ENCODE measurements around the gene BCOR.

BCOR gene

DNA sequence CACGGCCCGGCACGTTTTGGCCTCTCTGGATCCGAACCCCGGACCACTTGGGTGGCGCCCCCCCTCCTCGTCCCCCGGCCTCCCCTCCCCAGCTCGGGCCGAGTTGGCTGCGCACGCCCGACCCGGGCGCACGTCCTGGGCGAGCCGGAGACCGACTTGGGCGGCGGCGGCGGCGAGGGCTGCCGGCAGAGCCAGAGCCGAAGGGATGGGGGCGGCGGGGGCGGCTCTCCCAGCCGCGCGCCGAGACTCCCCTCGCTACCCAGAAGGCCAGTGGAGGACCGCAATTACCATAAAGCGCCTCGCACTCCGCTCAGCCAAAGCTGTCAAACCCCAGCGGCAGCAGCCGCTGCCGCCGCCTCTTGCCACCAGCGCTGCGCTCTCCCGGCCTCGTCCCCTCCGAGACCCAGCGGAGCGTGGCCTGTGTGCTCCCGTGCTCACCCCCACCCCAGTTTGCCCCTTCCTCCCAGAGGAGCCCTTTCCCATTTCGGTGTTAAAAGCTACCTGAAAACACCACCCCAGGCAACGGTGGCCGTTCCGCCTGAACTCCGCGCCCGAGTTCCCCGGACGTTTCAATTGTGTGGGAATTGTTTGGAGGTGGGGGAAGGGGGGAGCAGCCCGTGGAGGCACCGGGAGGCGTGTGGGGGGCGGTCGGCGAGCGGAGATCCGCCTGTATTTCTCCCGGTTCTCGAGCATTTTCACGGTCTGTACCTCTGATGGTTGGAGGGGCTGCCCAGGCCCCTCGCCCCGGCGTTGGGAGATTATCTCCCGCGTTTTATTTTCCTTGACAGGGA is 701 bp upstream of the BCOR start:
- peak; percentile 48 for DNase-seq (ENCODE audit: low spot score)

DNA sequence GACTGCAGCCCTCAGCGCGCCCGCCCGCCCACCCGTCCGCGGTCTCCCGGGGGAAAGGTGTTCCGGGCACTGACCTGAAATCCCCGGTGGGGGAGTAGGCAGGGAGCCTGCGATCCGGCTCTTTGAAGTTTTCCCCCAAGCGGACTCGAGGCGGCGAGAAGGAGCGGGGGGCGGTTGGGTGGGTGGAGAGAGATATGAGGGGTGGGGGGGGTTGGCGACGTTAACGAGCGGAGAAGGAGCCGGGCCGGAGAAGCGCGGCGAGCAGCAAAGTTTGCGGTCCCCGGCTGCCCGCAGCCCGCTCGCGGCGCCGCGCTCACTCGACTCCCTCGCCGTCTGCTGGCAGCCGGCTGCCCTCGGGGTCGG is 636 bp downstream of the BCOR start:
- DNase-seq (ENCODE audit: low spot score) = no peak

GRCh38 chrX:40096395-40097091 is 1.2 kb downstream of the BCOR start:
- no peak for DNase-seq (ENCODE audit: low spot score)

- DNase-seq (ENCODE audit: low spot score) = no peak
Measured at GRCh38 chrX:40095583-40096394, 2.0 kb downstream of the BCOR start.

DNA sequence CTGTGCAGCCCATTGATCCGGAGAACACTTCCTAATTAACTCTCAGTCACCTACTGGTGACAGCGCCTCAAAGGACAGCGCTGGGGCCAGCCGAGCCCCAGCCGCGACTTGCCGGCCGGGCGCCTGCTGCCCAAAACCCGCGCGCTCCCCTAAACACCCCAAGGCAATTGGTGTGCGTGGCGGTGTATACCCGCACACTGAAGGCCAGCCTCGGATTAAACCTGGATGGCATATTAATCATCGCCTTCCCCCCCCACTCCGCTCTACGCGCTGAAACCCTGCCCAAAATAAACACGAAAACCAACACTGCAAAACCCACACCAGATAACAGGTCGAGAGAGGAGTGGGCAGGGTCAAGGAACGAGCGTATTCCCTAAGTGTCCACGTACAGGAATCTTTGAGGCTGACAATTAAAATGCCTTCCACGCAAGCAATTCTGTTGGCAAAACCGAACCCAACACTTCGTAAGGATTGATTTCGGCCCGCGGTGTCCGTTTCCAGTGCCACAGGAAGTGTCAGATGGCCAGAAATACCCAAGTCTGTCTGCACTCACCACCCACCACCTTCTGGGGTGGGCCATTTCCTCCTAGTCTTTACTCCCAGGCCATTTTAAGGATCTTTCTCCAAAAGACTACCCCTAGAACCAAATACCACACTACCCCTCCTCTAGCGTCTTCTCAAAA is 2.7 kb downstream of the BCOR start:
- DNase-seq (ENCODE audit: low spot score) = no peak

- DNase-seq (ENCODE audit: low spot score) = no peak
Measured at GRCh38 chrX:40094041-40094899, 3.5 kb downstream of the BCOR start.

DNA sequence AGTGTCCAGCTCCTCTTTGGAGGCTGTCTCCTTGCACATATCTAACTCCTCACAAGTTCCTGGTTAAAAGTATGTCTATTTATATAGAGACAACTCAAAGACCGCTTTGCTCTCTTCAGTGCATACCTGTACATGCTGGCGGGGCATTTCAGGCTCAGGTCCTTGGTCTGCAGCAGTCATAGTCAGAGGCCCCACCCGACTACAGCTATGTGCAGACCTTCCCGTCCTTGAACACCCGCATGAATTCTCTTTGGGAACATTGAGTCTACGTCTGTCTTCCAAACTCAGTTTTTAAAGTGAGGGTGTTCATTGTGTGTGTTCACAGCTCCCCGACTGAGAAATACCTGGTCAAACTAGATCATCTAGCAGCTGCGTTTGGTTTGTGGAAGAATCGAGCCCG is 4.2 kb downstream of the BCOR start:
- no peak for DNase-seq (ENCODE audit: low spot score)

- DNase-seq (ENCODE audit: low spot score) = no peak
Measured at GRCh38 chrX:40092808-40093435, 4.8 kb downstream of the BCOR start.

DNA sequence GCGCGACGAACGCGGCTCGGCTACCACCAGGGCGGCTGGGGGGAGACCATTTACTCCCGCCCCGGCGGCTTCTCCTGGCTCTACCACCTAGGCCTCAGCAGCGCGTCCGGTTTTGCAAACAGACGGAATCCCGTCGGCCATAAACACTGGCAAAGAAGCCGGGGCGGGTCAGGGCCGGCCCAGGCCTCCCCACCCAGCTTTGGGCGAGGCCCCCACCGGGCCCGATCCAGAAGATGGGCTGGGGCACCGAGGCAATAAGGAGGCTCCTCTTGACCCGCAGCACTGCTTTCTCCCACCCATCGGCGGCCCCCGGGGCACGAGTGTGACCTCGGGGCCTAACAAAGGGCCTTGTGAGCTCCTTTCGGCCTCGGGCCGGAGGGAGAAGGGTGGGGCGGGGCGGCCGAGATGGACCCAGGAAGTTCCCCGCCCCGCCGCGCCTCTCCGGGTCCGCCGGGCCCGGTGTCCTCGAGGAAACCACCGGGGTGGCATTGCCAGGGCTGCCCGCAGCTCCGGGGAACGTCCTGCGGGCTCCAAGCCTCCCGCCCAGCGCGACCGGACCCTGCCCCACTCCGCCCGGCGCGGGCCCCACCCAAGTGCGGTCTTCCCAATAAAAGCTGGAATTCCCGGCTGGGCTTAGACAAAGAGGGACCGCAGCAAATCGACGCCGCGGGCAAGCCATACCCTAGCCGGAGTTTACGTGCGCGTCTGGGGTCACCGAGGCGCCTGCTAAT is 5.9 kb downstream of the BCOR start:
- DNase-seq (ENCODE audit: low spot score) = no peak

GRCh38 chrX:40090961-40091360 is 6.8 kb downstream of the BCOR start:
- no peak for DNase-seq (ENCODE audit: low spot score)

- no peak for DNase-seq (ENCODE audit: low spot score)
Measured at GRCh38 chrX:40090050-40090804, 7.5 kb downstream of the BCOR start.

GRCh38 chrX:40088803-40089540 is 8.8 kb downstream of the BCOR start:
- DNase-seq (ENCODE audit: low spot score) = no peak

DNA sequence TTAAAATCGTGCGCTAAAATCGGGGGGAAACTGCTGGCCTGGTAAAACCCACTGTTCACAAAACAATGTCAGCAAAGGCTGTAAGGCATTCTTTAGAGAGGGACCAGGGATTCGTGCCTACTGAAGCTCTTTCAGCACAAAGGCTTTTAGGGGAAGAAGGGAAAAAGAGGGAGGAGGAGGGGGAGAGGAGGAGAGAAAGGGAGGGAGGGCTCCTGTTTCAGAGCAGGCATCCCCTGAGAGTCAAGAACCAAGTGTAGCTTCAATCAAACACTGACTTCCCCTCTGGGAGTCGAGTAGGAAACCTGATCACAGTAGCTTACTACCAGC is 9.5 kb downstream of the BCOR start:
- DNase-seq (ENCODE audit: low spot score) = no peak

DNA sequence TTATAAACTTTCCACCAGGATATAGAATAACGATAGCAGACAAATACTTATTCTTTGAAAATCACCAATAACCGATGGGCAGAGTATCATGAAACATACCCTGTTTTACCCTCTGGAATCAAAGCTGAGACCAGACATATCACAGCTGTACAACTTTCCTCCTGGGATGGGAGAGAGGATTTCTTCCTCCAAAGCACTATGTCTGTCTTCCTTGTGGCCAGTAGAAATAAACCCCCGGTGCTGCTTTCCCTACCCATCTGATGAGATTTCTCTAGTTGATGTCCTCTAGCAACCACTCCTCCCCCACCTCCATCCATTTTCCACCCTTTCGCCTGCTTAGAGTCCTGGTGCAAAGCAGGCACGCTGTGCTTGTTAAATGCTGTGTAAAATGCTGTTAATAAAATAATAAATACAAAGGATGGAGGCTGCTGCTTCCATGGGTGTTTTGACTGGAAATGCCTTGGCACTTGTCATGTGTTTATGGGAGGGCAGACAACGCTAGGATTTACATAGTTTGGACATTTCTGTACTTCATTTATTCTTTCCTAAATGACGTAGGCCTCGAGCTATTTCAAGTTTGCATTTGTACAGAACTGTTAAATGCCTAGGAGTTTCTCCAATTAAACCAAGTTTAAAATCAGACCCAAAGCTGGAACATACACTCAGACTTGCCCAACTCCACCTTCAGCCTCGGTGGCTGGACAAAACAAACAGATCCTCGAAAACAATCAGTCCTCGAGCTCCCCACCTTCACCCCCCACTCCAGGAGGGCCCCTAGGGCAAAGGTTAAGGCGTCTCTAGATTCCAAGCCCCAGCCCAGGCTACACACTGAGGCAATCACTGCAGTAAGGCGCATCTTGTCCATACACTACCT is 10.1 kb downstream of the BCOR start:
- DNase-seq (ENCODE audit: low spot score) = no peak

DNA sequence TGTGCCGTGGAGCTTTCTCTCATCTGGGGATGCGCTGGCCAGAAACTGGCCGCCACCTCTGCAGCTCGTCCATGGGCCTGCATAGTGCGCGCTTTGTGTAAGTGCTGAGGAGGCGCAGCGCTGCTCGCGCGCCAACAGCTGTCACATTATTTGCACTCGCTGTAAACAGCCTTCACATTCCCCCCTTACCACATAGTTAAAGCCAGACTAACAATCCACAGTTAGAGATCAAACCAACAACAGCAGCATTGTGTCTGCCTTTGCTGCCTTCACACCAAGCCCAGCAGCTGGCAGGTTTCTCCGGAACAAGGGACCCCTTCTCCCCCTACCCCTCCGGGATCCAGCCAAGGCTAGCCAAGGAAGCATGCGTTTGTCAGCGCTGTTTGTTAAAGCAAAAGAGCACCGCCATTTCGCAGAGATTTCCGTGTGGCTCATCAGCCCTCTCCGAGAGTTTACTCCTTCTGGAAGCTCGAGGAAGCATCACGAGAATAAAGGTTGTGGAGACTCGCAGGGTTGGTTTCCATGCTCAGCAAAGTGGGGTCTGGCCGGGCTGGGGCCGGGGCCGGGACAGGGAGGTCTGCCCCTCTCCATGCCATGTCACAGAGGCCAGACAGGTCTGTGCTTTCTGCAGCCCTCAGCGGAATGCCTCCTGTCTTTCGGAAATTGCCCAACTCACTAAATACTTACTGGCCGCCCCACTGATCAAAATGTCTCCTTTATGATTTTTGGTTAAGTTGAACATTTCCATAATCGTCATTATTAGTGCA is 11.0 kb downstream of the BCOR start:
- no peak for DNase-seq (ENCODE audit: low spot score)

DNA sequence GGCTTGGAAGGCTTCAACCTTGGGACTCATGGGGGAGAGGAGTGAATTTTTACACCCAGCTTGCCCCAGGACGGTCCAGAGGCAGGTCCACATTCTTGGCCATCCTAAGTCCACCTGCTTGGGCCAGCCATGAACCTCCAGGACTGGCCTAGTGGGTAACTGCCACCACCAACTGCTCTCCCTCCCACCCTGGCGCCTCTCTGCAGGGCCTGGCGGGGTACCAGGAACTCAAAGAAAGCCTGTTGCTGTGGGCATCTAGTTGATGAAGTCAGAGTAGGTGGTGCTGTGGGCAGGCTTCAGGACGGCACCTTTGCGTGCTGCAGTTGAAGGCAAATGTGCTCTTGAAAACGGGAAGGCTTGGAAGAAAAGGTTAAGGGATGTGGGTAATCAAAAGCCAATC is 12.0 kb downstream of the BCOR start:
- DNase-seq (ENCODE audit: low spot score) = no peak

GRCh38 chrX:40085102-40085551 is 12.6 kb downstream of the BCOR start:
- no peak for DNase-seq (ENCODE audit: low spot score)

Data from LoVo (cell line).